Body of pancreas (tissue), 4 donors: ENCODE results near the gene PRSS2.

Experiments
- CTCF ChIP-seq, 7 experiments: fragments of 450-650 bp in 4 of 7; fragments of 200-600 bp in 3 of 7; sonication (generic) in 3 of 7; IDR thresholded peaks; one replicate each; pipeline ENCODE4 v1.5.1; 2016 to 2019; ENCODE audit warnings: antibody characterized with exemption in 7 of 7
- POLR2A ChIP-seq, 3 donors: fragments of 450-650 bp; IDR thresholded peaks; one replicate each; pipeline ENCODE4 v1.6.1; 2016; ENCODE audit warnings: antibody characterized with exemption in 3 of 3, mild to moderate bottlenecking in 2 of 3

DNA sequence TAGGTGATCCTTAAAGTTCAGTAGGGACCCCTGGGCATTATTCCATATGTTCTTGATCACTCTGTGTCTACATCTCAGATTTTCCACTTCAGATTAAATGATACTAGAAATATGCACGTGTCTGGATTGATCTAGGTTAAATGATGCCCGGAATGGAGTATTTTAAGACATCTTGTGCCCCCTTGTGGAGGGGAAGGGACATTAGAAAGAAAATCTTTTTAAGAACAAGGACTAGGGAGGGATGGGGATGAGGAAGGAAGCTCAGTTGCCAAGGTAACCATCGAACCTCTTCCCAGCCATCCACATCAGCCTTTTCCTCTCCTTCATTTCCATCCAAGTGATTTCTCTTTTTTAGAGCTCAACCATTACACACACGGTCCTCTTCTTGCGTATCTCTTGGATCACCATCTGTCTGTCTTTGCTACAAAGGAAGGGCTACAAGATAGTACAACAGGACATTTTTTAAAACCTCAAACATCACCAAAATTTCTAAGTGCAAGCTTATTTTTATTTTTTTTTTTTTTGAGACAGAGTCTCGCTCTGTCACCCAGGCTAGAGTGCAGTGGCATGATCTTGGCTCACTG lies 40.5 kb downstream of the PRSS2 start:
- TF ChIP-seq CTCF (IDR thresholded peaks at IDR 0.05) (peak; percentile 13 to 74 (median 66)), POLR2A (IDR thresholded peaks at IDR 0.05) (no peak)
